Kidney (tissue), 14 donors: Measurements from ENCODE around the gene HSPG2. TPM values are rescaled to one million over a fixed set of nuclear protein-coding genes. Genes with fewer than 3 reads are reported as not detected.

Experiments
- DNase-seq, 5 donors: peaks; one replicate each; pipeline ENCODE4 v3.0.0-alpha.2; 2013 to 2020
- FAIRE-seq: peaks from 2 replicates; lab custom pipeline; 2012; peaks lifted over from hg19 to GRCh38; lab: Jason Lieb, UNC
- H3K27ac ChIP-seq, 2 donors: one replicate each; pipeline ENCODE4 v1.7.0; 2013; ENCODE audit warnings: low read depth in 2 of 2, low read length in 2 of 2, inconsistent platforms in 1 of 2
- H3K27me3 ChIP-seq: one replicate; pipeline ENCODE4 v1.7.1; 2013; ENCODE audit warnings: low read length, inconsistent platforms; ENCODE audit not compliant: control insufficient read depth, insufficient read depth
- H3K36me3 ChIP-seq, 3 donors: one replicate each; pipeline versions ENCODE4 v1.7.0 to v1.7.1; 2013; ENCODE audit warnings: low read length in 3 of 3, control low read depth in 1 of 3, inconsistent platforms in 1 of 3; ENCODE audit not compliant: insufficient read depth in 3 of 3, control insufficient read depth in 2 of 3
- H3K4me1 ChIP-seq, 3 donors: one replicate each; pipeline versions ENCODE4 v1.7.0 to v1.7.1; 2013; ENCODE audit warnings: low read length in 3 of 3, inconsistent platforms in 1 of 3, low read depth in 1 of 3; ENCODE audit not compliant: control insufficient read depth in 2 of 3, insufficient read depth in 2 of 3
- H3K4me3 ChIP-seq, 3 donors: one replicate each; pipeline versions ENCODE4 v1.7.0 to v1.8.1; 2013; ENCODE audit warnings: low read length in 3 of 3, control low read depth in 1 of 3, inconsistent platforms in 1 of 3
- H3K9ac ChIP-seq, 3 donors: one replicate each; pipeline versions ENCODE4 v1.7.0 to v1.7.1; 2013; ENCODE audit warnings: low read length in 3 of 3, control low read depth in 1 of 3, inconsistent platforms in 1 of 3
- H3K9me3 ChIP-seq, 3 donors: one replicate each; pipeline versions ENCODE4 v1.7.0 to v1.7.1; 2013; ENCODE audit warnings: low read length in 3 of 3, control low read depth in 1 of 3, inconsistent platforms in 1 of 3; ENCODE audit not compliant: control insufficient read depth in 2 of 3, insufficient read depth in 1 of 3
- CTCF ChIP-seq: IDR thresholded peaks from 3 replicates; pipeline ENCODE4 v1.5.1; 2012; ENCODE audit warnings: mild to moderate bottlenecking, moderate library complexity, borderline replicate concordance; ENCODE audit not compliant: insufficient read depth; ENCODE audit errors: extremely low read depth
- intact Hi-C: fragments of 100-400 bp; cut with DNase I; formaldehyde crosslinking; loops from one replicate; pipeline ENCODE4 v1.11.1; 2022
- polyA plus RNA-seq: library from polyadenylated mRNA; stranded (reverse); fragments of 350-450 nt; fragmentation: Illumina TruSeq; extraction: RNeasy Lipid Tissue Mini Kit (QIAGEN cat#74804); gene quantifications from one replicate; pipeline ENCODE4 v1.2.3, GENCODE V29; 2014; ENCODE audit warnings: low read depth, low replicate concordance; ENCODE audit not compliant: insufficient read depth
- total RNA-seq: library from RNA; stranded (reverse); fragmentation: NEBNext Ultra II Directional; extraction: Animal tissue kit (Norgen Biotek cat#: 25700); gene quantifications from one replicate; pipeline ENCODE4 v1.2.1, GENCODE V29; 2021
- donor health status: control.
- donor health status: control.
- donor health status: control.
- donor health status: control.
- donor health status: control.
- donor health status: DM: yes; HTN: yes; CAD: no.
- donor health status: Normal renal cell carcinoma (clear cell type).

The HSPG2 gene
- total and polyA plus RNA-seq, 2 donors from 2014 or later, result 60.4 to 510 TPM

DNA sequence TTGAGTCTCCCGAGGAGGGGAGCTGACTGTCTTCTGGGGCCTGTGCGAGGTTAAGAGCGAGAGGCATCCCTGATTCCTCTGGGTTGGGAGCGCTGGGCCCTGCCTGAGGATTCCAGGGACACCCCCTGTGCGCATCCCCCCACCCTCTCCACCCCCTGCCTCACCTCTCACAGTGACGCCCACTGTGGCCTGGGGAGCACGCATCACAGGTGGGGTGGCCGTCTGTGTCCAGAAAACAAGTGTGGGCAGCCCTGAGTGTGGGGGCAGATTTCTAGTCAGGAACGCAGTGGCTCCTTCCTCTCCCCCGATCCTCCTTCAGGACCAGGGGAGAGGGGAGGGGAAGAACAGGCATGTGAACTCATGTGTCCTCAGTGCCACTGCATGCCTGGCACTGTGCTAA is 63.3 kb downstream of the HSPG2 start:
- Histone ChIP-seq H3K4me1 (peaks cover 0 to 3% (median 0%) of the 10 kb centered on the region in 3 donors), H3K36me3 (peaks cover 0 to 21% (median 6%) of the 10 kb centered on the region in 3 donors), H3K27me3 (no peaks in the 10 kb centered on the region), H3K9ac (no peak overlapping the region), H3K4me3 (no peak overlapping the region), H3K27ac (no peak overlapping the region), H3K9me3 (no peaks in the 10 kb centered on the region)
- no peak for TF ChIP-seq CTCF
- no peak for DNase-seq
- intact Hi-C loops, result no loop called here
- FAIRE-seq, result no peak

GRCh38 chr1:21873174-21873573 is 63.9 kb downstream of the HSPG2 start:
- intact Hi-C loops, result no loop called here
- H3K36me3 ChIP-seq, result peaks cover 0 to 23% (median 6%) of the 10 kb centered on the region in 3 donors
- peaks cover 0 to 3% (median 0%) of the 10 kb centered on the region in 3 donors for H3K4me1 ChIP-seq
- TF ChIP-seq CTCF, result no peak
- H3K4me3 ChIP-seq, result no peak overlapping the region
- DNase-seq (no peak), FAIRE-seq (no peak)
- H3K9me3 ChIP-seq, result no peaks in the 10 kb centered on the region
- H3K27me3 ChIP-seq, result no peaks in the 10 kb centered on the region
- no peak overlapping the region for H3K27ac ChIP-seq
- H3K9ac ChIP-seq, result no peak overlapping the region

- intact Hi-C loops, result no loop called here
Measured at GRCh38 chr1:21872445-21873079, 64.5 kb downstream of the HSPG2 start.

More at GRCh38 chr1:21872445-21873079, 64.5 kb downstream of the HSPG2 start:
- Histone ChIP-seq H3K27me3 (no peaks in the 10 kb centered on the region), H3K27ac (no peak overlapping the region), H3K9ac (no peak overlapping the region), H3K4me1 (peaks cover 0 to 3% (median 0%) of the 10 kb centered on the region in 3 donors), H3K36me3 (peaks cover 0 to 23% (median 6%) of the 10 kb centered on the region in 3 donors), H3K9me3 (no peaks in the 10 kb centered on the region), H3K4me3 (no peak overlapping the region)
- DNase-seq (no peak), FAIRE-seq (no peak)
- no peak for TF ChIP-seq CTCF
